CD4-positive, alpha-beta T cell treated with Interleukin-2 at 100 ng/mL for 4 hours (primary cell): ENCODE results near the gene HLA-DMA.

Experiments used
- DNase-seq: peaks from one replicate; pipeline ENCODE4 v3.0.0-alpha.2; 2020; ENCODE audit warnings: low spot score

HLA-DMA gene

DNA sequence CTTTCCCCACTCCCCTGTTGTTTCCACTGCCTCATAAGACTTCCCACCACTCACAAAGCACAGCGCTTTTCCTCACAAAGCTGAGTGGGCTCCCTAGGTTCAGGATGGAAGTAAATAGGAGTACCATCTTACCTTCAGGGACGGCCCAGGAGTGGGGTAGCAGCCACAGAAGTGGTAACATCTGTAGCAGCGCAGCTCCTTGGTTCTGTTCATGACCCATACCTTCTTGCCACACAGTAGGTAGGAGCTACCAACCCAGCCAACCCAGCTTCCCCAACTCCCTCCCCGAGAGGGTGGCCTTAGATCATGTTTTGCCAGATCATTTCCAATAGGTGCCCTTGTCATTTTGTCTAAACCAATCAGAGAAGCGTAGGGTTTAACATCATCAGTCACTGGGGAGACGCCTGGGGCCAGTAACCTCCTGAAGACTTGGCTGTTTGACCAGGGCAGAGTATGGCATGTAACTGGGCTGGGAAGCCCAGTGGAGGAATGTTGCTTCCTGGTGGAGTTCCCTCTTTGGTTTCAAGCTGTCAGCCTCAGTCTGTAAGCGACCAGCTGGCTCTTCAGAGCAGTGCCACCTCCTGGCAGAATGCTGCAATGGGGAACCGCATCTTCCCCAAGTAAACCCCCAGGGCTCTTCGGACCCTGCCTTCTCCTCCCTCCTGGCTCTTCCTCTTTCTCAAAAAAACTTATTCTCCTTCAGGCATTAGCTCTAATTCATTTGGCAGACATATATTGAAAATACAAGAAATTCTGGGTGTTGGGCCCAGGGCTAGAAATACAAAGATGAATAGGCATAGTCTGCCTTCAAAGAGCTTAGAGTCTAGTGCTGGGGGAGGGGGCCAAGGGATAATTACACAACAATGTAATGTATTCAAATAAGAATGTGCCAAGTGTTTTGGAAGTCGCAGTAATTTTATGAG, at the start of gene HLA-DMA:
Gene HLA-DMA, minus strand, starts transcription at position 281 of the 923 bp plus-strand sequence. Its CDS starts 61 bp downstream, at position 220.
- peak; percentile 91 for DNase-seq

DNA sequence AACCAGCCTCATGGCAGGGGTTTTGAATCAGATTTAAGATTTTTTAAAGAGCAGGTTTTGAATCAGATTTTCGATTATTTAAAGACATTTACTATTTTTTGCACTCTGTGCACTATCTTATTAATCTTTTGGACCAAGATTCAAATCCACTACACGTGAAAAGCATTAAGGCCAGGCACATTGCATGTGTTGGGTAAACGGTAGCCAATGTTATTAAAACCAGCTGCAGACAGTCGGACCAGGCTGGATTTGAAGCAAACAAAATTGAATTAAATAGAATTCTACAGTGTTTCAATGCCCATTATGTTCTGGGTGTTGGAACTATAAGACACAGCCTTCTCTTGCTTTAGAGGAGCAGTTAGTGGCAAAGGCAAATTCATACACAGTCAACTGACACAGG, 48.8 kb upstream of the HLA-DMA start:
- DNase-seq, result no peak

DNA sequence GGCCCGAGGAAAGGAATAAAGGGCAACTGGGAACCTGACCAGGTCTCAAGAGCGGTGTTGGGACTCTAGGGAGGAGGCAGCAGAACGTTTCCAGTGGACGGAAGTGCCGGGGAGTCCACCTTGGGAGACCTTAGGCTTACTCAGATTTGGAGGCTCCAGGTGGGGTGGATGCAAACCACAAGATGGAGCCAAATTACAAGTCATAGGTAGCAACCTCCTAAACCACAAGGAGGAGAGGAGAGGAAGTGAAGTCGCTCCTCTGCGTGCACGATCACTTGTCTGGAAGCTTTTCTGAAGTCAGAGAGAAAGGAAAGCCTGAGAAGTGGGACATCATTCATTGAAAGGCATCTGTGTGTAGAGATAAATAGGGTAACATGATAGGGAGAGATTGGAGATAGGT, 47.2 kb upstream of the HLA-DMA start:
- peak; percentile 33 for DNase-seq

- DNase-seq, result no peak
Observed at GRCh38 chr6:32995448-32995847, 42.6 kb upstream of the HLA-DMA start.

GRCh38 chr6:32993363-32993973, 40.6 kb upstream of the HLA-DMA start:
- no peak for DNase-seq

GRCh38 chr6:32991972-32992371, 39.1 kb upstream of the HLA-DMA start:
- DNase-seq, result no peak

- no peak for DNase-seq
Observed at GRCh38 chr6:32989368-32989767, 36.5 kb upstream of the HLA-DMA start.

GRCh38 chr6:32984622-32985389, 31.9 kb upstream of the HLA-DMA start:
- peak; percentile 90 for DNase-seq

- no peak for DNase-seq
Observed at GRCh38 chr6:32983964-32984621, 31.2 kb upstream of the HLA-DMA start.

DNA sequence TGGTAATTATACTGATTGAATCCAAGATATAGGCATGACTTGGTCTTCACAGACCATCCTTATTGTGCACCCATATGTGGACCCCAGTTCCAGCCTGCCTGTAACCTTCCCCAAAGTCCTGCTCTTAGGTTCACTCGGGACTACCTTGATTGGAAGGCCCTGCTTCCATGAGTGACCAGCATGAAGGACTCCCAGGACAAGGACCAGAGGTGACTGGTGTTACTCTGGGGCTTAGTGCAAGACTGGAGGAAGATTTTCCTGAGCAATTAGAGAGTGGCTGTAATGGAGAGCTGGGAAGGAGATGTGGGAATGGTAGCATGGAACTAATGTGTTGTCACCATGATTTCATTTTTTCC, 30.6 kb upstream of the HLA-DMA start:
- DNase-seq, result no peak

- DNase-seq, result no peak
Observed at GRCh38 chr6:32982702-32983492, 30.0 kb upstream of the HLA-DMA start.

GRCh38 chr6:32982084-32982701, 29.3 kb upstream of the HLA-DMA start:
- DNase-seq, result no peak

DNA sequence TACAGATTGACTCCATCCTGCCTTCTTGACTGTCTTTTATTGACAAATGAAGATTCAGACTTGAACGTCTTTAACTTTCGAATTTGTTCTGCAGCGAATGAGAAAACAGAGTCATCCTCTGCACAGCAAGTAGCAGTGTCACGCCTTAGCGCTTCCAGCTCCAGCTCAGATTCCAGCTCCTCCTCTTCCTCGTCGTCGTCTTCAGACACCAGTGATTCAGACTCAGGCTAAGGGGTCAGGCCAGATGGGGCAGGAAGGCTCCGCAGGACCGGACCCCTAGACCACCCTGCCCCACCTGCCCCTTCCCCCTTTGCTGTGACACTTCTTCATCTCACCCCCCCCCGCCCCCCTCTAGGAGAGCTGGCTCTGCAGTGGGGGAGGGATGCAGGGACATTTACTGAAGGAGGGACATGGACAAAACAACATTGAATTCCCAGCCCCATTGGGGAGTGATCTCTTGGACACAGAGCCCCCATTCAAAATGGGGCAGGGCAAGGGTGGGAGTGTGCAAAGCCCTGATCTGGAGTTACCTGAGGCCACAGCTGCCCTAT, 27.7 kb upstream of the HLA-DMA start:
- no peak for DNase-seq

DNA sequence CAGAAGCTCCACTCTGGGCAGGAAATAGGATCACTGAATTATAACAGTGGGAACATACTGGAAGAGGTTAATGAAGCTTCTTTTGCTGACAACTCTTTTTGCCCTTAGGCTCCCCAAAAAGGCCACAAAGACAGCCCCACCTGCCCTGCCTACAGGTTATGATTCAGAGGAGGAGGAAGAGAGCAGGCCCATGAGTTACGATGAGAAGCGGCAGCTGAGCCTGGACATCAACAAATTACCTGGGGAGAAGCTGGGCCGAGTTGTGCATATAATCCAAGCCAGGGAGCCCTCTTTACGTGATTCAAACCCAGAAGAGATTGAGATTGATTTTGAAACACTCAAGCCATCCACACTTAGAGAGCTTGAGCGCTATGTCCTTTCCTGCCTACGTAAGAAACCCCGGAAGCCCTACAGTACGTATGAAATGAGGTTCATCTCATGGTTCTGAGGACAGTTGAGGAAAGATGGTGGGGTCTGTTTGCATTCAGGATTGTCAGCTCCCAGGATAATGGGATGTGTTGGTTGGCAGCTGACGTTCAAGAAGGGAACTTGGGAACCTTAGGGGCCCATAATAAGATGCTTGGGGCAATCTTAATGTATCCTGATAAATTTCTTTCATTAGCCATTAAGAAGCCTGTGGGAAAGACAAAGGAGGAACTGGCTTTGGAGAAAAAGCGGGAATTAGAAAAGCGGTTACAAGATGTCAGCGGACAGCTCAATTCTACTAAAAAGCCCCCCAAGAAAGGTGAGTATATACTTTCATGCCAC, 27.0 kb upstream of the HLA-DMA start:
- DNase-seq, result no peak

DNA sequence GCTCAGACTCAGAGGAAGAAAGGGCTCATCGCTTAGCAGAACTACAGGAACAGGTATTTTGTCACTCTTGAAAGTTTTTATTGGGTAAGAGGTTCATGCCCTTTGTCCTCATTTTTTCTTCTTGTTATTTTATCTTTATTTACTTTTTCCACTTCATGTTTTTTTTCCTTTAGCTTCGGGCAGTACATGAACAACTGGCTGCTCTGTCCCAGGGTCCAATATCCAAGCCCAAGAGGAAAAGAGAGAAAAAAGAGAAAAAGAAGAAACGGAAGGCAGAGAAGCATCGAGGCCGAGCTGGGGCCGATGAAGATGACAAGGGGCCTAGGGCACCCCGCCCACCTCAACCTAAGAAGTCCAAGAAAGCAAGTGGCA, 25.0 kb upstream of the HLA-DMA start:
- DNase-seq, result no peak

DNA sequence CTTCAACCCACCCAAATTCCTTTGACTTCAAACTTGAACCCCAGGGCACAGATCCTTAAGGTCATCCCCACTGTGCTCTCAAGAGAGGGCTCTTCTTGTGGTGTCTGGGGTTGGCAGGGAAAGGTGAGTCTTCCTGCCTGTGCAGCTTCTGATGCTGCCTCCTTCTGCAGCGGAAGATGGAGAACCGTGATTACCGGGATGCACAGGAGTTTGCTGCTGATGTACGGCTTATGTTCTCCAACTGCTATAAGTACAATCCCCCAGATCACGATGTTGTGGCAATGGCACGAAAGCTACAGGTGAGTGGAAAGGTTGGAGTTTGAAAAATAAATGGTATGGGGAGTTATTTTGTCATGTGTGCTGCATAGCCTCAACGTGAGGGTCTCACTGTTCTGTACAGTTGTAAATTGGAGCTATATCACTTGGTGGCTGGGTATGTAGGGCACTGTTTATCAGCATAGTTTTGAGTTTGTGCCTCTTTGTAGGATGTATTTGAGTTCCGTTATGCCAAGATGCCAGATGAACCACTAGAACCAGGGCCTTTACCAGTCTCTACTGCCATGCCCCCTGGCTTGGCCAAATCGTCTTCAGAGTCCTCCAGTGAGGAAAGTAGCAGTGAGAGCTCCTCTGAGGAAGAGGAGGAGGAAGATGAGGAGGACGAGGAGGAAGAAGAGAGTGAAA, 24.5 kb upstream of the HLA-DMA start:
- no peak for DNase-seq

- no peak for DNase-seq
Observed at GRCh38 chr6:32976334-32977069, 23.6 kb upstream of the HLA-DMA start.

DNA sequence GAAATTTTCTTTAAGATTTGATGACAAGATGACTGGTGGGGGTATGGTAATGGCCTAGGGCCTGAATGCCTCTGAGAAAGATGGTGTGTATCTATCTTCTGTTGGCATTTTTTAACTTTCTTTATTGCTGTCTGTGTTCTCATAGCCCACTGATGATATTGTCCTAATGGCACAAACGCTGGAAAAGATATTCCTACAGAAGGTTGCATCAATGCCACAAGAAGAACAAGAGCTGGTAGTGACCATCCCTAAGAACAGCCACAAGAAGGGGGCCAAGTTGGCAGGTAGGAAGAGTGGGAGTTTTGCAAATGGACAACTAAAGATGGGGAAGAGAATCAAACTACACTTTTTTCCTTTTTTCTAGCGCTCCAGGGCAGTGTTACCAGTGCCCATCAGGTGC, 23.0 kb upstream of the HLA-DMA start:
- no peak for DNase-seq
